Stomach smooth muscle (tissue), 2 donors: ENCODE measurements around the gene C1orf141.
"Not testable (repeated sequence)": the region's sequence is repeated elsewhere in the genome, so short reads cannot be mapped to it uniquely, and the experiment has no call there.

Source experiments
- H3K27ac ChIP-seq: one replicate; pipeline ENCODE4 v1.7.0; 2013; ENCODE audit warnings: mild to moderate bottlenecking, low read length, inconsistent platforms
- H3K27me3 ChIP-seq, 2 donors: one replicate each; pipeline ENCODE4 v1.7.0; 2013; ENCODE audit warnings: low read length in 2 of 2; ENCODE audit not compliant: insufficient read depth in 2 of 2, control insufficient read depth in 1 of 2
- H3K36me3 ChIP-seq, 2 donors: one replicate each; pipeline ENCODE4 v1.7.0; 2013; ENCODE audit warnings: low read length in 2 of 2; ENCODE audit not compliant: control insufficient read depth in 2 of 2, insufficient read depth in 2 of 2
- H3K4me1 ChIP-seq: one replicate; pipeline ENCODE4 v1.7.0; 2013; ENCODE audit warnings: low read length; ENCODE audit not compliant: control insufficient read depth, insufficient read depth
- H3K4me3 ChIP-seq, 2 donors: one replicate each; pipeline ENCODE4 v1.7.0; 2013; ENCODE audit warnings: low read length in 2 of 2
- H3K9ac ChIP-seq, 2 donors: one replicate each; pipeline ENCODE4 v1.7.0; 2013; ENCODE audit warnings: low read length in 2 of 2, mild to moderate bottlenecking in 1 of 2
- H3K9me3 ChIP-seq, 2 donors: one replicate each; pipeline ENCODE4 v1.7.0; 2013; ENCODE audit warnings: low read length in 2 of 2; ENCODE audit not compliant: control insufficient read depth in 2 of 2
- donor health status: healthy.
- donor health status: Pancreatic carcinoma.

C1orf141 gene

GRCh38 chr1:67143966-67144365 is 9.2 kb upstream of the C1orf141 start:
- Histone ChIP-seq H3K36me3 (no peaks in the 10 kb centered on the region), H3K4me1 (peaks cover 2% of the 10 kb centered on the region), H3K27me3 (no peaks in the 10 kb centered on the region), H3K27ac (no peak overlapping the region), H3K9me3 (no peaks in the 10 kb centered on the region), H3K4me3 (no peak overlapping the region), H3K9ac (no peak overlapping the region)

- Histone ChIP-seq H3K9ac (no peak overlapping the region), H3K27ac (no peak overlapping the region), H3K4me1 (no peaks in the 10 kb centered on the region), H3K4me3 (no peak overlapping the region), H3K36me3 (no peaks in the 10 kb centered on the region), H3K27me3 (no peaks in the 10 kb centered on the region), H3K9me3 (no peaks in the 10 kb centered on the region)
Measured at GRCh38 chr1:67142931-67143330, 8.2 kb upstream of the C1orf141 start.

- H3K9me3 ChIP-seq, H3K27ac ChIP-seq, H3K27me3 ChIP-seq, H3K4me3 ChIP-seq, H3K9ac ChIP-seq, H3K36me3 ChIP-seq, H3K4me1 ChIP-seq: not testable (repeated sequence)
Measured at GRCh38 chr1:67141832-67142231, 7.1 kb upstream of the C1orf141 start.

- Histone ChIP-seq H3K9me3 (no peaks in the 10 kb centered on the region), H3K4me3 (no peak overlapping the region), H3K27me3 (no peaks in the 10 kb centered on the region), H3K36me3 (no peaks in the 10 kb centered on the region), H3K27ac (no peak overlapping the region), H3K4me1 (no peaks in the 10 kb centered on the region), H3K9ac (no peak overlapping the region)
Measured at GRCh38 chr1:67140460-67140859, 5.7 kb upstream of the C1orf141 start.

- H3K36me3 ChIP-seq = no peaks in the 10 kb centered on the region
- H3K4me3 ChIP-seq = no peak overlapping the region
- H3K27ac ChIP-seq = no peak overlapping the region
- H3K9me3 ChIP-seq = no peaks in the 10 kb centered on the region
- no peaks in the 10 kb centered on the region for H3K27me3 ChIP-seq
- H3K9ac ChIP-seq = no peak overlapping the region
- peaks cover 4% of the 10 kb centered on the region for H3K4me1 ChIP-seq
Measured at GRCh38 chr1:67138813-67139499, 4.2 kb upstream of the C1orf141 start.

GRCh38 chr1:67137307-67137753 is 2.6 kb upstream of the C1orf141 start:
- no peak overlapping the region for H3K27ac ChIP-seq
- H3K4me3 ChIP-seq = no peak overlapping the region
- H3K4me1 ChIP-seq = peaks cover 4% of the 10 kb centered on the region
- no peaks in the 10 kb centered on the region for H3K9me3 ChIP-seq
- no peak overlapping the region for H3K9ac ChIP-seq
- H3K36me3 ChIP-seq = no peaks in the 10 kb centered on the region
- H3K27me3 ChIP-seq = no peaks in the 10 kb centered on the region

GRCh38 chr1:67135354-67135753 is 584 bp upstream of the C1orf141 start:
- Histone ChIP-seq H3K9ac (no peak overlapping the region), H3K9me3 (no peaks in the 10 kb centered on the region), H3K27me3 (no peaks in the 10 kb centered on the region), H3K4me3 (no peak overlapping the region), H3K36me3 (no peaks in the 10 kb centered on the region), H3K27ac (no peak overlapping the region), H3K4me1 (peaks cover 4% of the 10 kb centered on the region)

DNA sequence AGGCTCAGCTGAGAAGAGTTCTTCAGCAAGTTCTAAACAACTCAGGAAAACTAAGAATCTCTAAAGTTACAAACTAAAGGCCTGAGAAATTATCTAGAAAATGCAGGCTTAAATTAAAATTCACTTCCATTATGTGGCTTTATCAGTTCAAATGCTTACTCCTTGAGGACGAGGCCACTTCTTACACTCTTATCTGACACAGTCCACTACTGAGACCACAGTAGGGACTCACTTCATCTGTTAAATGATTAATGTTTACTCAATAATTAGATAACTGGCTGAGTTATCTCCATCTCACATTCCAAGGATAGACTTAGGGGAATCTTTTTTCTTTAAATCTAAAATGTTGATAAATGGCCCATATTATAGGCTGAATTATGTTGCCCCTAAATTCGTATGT is 1.6 kb downstream of the C1orf141 start:
- H3K27ac ChIP-seq = no peak overlapping the region
- no peak overlapping the region for H3K4me3 ChIP-seq
- no peaks in the 10 kb centered on the region for H3K27me3 ChIP-seq

GRCh38 chr1:67130673-67131072 is 4.1 kb downstream of the C1orf141 start:
- H3K9me3 ChIP-seq = no peaks in the 10 kb centered on the region
- H3K4me1 ChIP-seq = peaks cover 4% of the 10 kb centered on the region
- no peak overlapping the region for H3K27ac ChIP-seq
- no peaks in the 10 kb centered on the region for H3K27me3 ChIP-seq
- no peak overlapping the region for H3K4me3 ChIP-seq
- H3K9ac ChIP-seq = no peak overlapping the region
- no peaks in the 10 kb centered on the region for H3K36me3 ChIP-seq

More for the DNA sequence above, 1.6 kb downstream of the C1orf141 start:
- Histone ChIP-seq H3K9me3 (no peaks in the 10 kb centered on the region), H3K9ac (no peak overlapping the region), H3K4me1 (peaks cover 4% of the 10 kb centered on the region), H3K36me3 (no peaks in the 10 kb centered on the region)

- no peaks in the 10 kb centered on the region for H3K36me3 ChIP-seq
- H3K9me3 ChIP-seq = no peaks in the 10 kb centered on the region
- H3K4me3 ChIP-seq = no peak overlapping the region
- H3K9ac ChIP-seq = no peak overlapping the region
- no peaks in the 10 kb centered on the region for H3K27me3 ChIP-seq
- no peaks in the 10 kb centered on the region for H3K4me1 ChIP-seq
- H3K27ac ChIP-seq = no peak overlapping the region
Measured at GRCh38 chr1:67126974-67127373, 7.8 kb downstream of the C1orf141 start.

- Histone ChIP-seq H3K9me3 (no peaks in the 10 kb centered on the region), H3K27ac (no peak overlapping the region), H3K4me1 (no peaks in the 10 kb centered on the region), H3K4me3 (no peak overlapping the region), H3K9ac (no peak overlapping the region), H3K36me3 (no peaks in the 10 kb centered on the region), H3K27me3 (no peaks in the 10 kb centered on the region)
Measured at GRCh38 chr1:67126111-67126746, 8.5 kb downstream of the C1orf141 start.
